Right ventricle myocardium inferior (tissue), 1 donor: ENCODE results near the gene KDM2B. TPM values are rescaled to one million over a fixed set of nuclear protein-coding genes. Genes with fewer than 3 reads are reported as not detected.
"Not testable (repeated sequence)": the region's sequence is repeated elsewhere in the genome, so short reads cannot be mapped to it uniquely, and the experiment has no call there.

Source experiments
- ATAC-seq: fragments of 200-7000 bp; cut with Tn5 transposase; one replicate; pipeline ENCODE4 v1.9.1; 2020; ENCODE audit warnings: mild to moderate bottlenecking, moderate library complexity
- DNase-seq: peaks from one replicate; pipeline ENCODE4 v3.0.0; 2021; ENCODE audit errors: missing footprints
- intact Hi-C: fragments of 100-400 bp; cut with DNase I; formaldehyde crosslinking; loops from one replicate; pipeline ENCODE4 v1.11.0; 2022
- total RNA-seq: library from RNA; stranded (reverse); fragmentation: NEBNext Ultra II Directional; extraction: Animal tissue kit (Norgen Biotek cat#: 25700); gene quantifications from one replicate; pipeline ENCODE4 v1.2.1, GENCODE V29; 2021
- donor health status: DM: no; HTN: yes; CAD: no; lungs with severe emphysema.

Gene KDM2B
- total RNA-seq, 1 donor from 2014 or later = 13.1 TPM

DNA sequence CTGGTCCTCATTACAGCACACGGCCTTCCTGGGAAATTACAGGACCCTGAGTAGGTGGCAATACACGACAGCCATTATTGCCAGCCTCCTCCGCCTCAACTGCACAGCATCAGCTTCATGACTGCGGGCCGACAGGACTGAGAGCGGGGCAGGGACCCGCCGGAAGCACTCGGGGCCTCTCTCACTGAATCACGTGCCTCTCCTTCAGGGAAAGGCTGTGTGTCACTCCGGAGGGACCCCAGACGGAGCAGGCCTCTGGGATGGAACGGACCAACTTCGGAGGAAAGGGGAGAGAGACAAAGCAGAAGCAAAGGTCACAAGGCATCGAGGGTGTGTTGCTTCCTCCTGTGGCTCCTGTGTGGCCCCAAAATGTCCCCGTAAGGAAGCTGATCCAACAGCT is 90.9 kb downstream of the KDM2B start:
- no peak for DNase-seq
- ATAC-seq = no peak
- intact Hi-C loops = no loop called here

GRCh38 chr12:121484967-121485366 is 95.9 kb downstream of the KDM2B start:
- intact Hi-C loops = no loop called here

GRCh38 chr12:121484564-121484963 is 96.3 kb downstream of the KDM2B start:
- ATAC-seq, intact Hi-C loops, DNase-seq: not testable (repeated sequence)

More at GRCh38 chr12:121484967-121485366, 95.9 kb downstream of the KDM2B start:
- no peak for DNase-seq
- no peak for ATAC-seq

GRCh38 chr12:121483949-121484348 is 96.9 kb downstream of the KDM2B start:
- intact Hi-C loops = no loop called here
- ATAC-seq = no peak

DNA sequence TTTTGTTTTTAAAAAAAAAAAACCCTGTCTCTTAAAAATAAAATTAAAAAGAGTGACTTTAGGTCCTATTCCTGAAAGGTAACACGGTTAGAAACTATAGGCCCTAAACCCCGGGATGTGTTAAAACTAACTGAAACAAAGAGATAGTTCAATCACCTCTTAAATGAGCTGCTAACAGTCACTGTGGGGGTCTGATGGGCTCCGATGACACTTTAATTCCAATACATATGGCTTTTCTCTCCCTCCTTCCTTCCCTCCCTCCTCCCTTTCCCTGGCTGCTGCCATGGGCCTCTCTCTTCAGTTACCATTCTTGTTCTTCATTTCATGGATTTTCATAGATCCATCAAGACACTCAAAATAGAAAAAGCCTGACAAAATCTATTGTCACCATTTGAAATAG is 104.3 kb downstream of the KDM2B start:
- intact Hi-C loops = no loop called here

More at GRCh38 chr12:121483949-121484348, 96.9 kb downstream of the KDM2B start:
- no peak for DNase-seq

GRCh38 chr12:121475279-121475678 is 105.5 kb downstream of the KDM2B start:
- intact Hi-C loops = no loop called here
- no peak for DNase-seq
- no peak for ATAC-seq

More for the DNA sequence above, 104.3 kb downstream of the KDM2B start:
- ATAC-seq (no peak), DNase-seq (no peak)

- intact Hi-C loops = no loop called here
- DNase-seq (no peak), ATAC-seq (no peak)
These were observed 108.5 kb downstream of the KDM2B start for GRCh38 chr12:121472150-121472905.

DNA sequence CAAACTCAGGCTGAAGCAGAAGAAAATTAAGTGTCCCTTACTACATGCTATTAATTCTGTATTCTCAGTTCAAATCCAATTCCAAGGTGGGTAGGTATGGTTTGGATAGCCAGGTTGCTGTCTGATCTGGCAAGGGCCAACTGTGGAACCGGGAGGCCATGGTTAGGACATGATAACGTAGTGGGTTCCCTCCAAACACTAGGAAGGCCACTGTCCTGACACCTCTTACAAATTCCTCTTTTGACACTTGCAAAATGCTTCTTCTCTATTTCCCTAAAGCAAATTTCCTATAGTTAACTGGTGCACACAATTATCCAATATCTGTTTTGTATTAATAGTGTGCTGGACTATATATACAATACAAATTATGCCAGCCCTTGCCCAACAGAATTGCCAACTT is 110.1 kb downstream of the KDM2B start:
- intact Hi-C loops = no loop called here
- ATAC-seq = no peak
- no peak for DNase-seq

DNA sequence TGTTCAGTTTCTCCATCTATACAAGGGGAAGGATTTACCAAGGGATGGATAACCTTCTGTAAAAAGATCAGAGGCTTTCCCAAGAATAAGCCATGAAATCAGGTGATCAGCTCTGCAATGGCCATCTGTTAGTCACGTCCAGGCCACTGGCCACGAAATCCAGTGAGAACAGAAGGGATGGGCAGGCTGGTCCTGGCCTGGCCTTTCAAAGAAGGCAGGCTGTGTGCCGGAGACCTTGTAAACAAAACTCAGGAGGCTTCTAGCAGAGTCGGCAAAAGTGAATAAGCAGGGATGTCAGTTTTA is 112.4 kb downstream of the KDM2B start:
- no peak for ATAC-seq
- no peak for DNase-seq
- intact Hi-C loops = no loop called here

DNA sequence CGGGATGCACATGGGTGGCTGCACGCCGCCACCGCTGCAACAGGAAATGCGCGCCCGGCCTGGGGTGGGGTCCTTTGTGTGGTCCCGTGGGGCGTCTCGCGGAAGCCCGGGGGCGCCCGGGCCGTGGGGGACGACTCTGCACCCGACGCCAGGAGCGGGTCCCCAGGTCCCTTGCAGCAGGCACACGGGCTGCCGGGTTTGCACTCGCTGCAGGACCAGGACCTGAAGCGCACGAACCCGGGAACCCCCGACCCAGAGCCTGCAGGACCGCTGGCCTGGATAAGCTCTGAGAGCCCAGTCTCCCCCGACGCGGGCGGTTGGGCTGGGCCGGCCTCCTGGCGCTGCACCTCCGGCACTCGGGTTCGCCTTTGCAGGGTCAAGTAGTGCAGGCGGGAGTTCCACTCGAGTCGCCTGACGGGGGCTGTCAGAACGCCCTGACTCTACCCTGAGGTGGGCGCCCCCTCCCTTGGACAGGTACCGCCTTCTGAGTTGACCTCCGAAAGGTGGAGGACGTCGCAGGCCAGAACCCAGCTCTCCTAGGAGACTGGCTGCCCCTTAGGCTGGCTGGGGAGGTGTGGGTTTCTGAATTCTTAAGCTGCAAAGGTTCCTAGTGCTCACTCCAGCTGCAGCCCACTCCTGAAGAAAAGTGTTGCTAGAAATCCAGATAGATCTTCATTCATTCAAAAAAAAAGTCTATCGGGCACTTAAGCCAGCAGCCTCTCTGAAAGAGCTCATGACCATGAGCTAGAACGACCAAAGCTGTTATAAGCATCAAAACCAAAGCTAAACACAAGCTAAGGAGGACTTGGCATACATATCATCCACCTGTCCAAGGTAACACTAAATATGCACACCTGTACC is 113.0 kb downstream of the KDM2B start:
- DNase-seq = no peak
- intact Hi-C loops = no loop called here
- ATAC-seq = peak; percentile 20

DNA sequence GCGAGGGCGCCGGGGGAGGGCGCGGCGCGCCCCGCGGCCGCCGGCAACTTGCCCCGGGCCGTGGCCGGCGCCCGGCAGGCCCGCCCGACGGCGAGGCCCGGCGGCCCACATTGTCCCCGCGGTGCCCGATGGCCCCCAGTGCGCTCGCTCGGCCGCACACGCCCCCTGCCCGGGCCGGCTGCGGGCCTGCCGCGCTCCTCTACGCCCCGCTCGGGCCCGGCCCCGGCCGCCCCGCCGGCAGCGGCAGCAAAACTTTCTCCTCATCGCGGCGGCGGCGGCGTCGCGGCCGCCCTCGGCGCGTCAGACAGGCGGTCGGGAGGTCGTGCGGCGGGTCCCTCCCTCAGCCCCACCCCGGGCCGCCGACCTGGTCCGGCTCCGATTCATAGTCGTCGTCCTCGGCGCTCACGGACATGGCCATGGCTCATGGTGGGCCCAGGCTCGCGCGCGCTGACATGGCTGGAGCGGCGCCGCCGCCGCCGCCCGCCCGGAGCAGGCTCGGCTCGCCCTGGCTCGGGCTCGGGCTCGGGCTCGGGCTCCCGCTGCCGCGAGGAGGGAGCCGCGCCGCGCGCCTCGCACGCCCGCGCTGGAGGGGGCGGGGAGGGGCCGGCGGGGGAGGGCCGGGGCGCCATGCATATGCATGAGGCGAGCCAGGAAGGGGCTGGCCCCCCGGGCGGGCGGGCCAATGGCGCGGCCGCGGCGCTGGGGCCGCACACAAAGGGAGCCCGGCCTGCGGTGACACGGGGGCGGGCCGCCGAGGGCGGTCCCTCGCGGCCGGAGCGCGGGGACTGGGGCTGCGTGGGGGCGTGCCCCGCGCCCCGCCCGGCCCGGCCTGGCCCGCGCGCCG is 113.8 kb downstream of the KDM2B start:
- ATAC-seq = peak; percentile 98
- peak; percentile 95 for DNase-seq
- intact Hi-C loops = no loop called here

- DNase-seq = no peak
- intact Hi-C loops = no loop called here
- no peak for ATAC-seq
These were observed 114.7 kb downstream of the KDM2B start for GRCh38 chr12:121465921-121466793.

DNA sequence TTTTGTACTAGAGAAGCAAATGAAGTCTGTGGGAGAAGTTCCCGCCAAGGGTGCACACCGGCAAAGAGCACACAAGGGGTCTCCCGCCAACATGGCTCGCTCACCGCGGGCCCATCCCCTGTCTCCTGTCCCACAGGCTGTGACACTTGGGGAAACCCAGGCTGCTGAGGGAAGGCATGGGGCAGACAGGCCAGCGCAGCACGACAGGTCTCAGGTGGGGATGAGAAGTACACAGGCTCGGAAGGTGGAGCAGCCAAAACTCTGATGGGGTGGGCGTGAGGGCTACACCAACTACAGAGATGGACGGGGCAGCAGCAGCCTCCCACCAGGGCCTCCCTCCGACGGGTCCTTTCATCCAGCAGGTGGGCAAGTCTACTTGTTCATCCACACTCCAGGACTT is 116.5 kb downstream of the KDM2B start:
- no peak for DNase-seq
- ATAC-seq = no peak
- intact Hi-C loops = no loop called here

DNA sequence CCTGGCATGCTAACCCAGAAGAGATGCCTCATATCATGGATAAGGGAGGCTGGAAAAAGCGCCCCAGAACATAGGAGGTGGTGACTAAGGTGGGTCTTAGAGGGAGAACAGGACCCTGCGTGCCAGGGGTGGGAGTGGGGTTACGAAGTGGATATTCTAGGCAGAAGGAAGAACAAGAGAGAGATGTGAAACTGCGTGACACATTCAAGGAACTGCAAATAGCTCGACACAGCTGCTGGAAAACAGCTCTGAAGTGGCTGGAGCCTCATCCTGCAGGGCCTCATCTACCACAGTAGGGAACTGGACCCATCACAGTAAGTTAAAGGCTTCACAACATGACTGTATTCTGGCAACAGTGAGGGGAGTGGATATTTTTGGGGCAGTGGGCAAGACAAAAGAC is 119.8 kb downstream of the KDM2B start:
- intact Hi-C loops = no loop called here
- DNase-seq (no peak), ATAC-seq (peak; percentile 45)

DNA sequence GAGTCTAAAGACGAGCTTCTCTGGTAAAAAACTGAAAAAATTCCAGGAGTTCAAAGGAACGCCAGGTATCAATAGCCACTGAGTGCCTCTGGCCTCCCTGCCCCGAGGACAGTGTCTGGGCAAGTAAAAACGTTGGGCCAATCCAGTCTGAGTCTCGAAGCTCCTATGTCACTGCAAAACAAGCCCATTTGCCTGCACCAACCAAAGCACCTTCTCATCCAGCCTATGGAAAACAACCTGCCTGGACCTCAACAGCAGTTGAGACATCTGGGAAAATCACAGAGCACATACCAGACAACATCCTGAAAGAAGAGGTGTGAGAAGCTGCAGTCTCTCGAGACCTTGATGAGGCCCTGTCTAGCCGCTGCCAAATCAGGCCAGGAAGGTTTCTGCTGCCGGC is 124.3 kb downstream of the KDM2B start:
- ATAC-seq (no peak), DNase-seq (no peak)
- intact Hi-C loops = no loop called here

- no peak for ATAC-seq
- intact Hi-C loops = no loop called here
- DNase-seq = no peak
These were observed 124.9 kb downstream of the KDM2B start for GRCh38 chr12:121455766-121456420.

- DNase-seq (no peak), ATAC-seq (no peak)
- intact Hi-C loops = no loop called here
These were observed 125.9 kb downstream of the KDM2B start for GRCh38 chr12:121454921-121455320.

- no peak for ATAC-seq
- intact Hi-C loops = no loop called here
- no peak for DNase-seq
These were observed 127.2 kb downstream of the KDM2B start for GRCh38 chr12:121453629-121454028.
